ENCODE measurements around the gene UNC119. TPM values are rescaled to one million over a fixed set of nuclear protein-coding genes. Genes with fewer than 3 reads are reported as not detected.

The UNC119 gene
- total and polyA plus RNA-seq, 2 donors (not counting 1 experiment from before 2014, with no cell fraction given): 19.2 to 26.4 TPM

GRCh38 chr17:28575126-28575795 lies 22.8 kb upstream of the UNC119 start:
- Histone ChIP-seq H3K9me3 (ENCODE audit: control insufficient read depth, insufficient read depth, low read depth, low read length) (no peaks in the 10 kb centered on the region), H3K4me2 (ENCODE audit: extremely low read depth, insufficient read depth, low read length) (no peak overlapping the region), H3K27ac (ENCODE audit: insufficient read depth, low read length) (no peak overlapping the region), H4K20me1 (ENCODE audit: control insufficient read depth, extremely low read depth, insufficient read depth, low read length) (no peaks in the 10 kb centered on the region), H3K79me2 (ENCODE audit: control insufficient read depth, insufficient read depth, low read length) (peaks cover 6% of the 10 kb centered on the region), H3K4me3 (replicated peaks in 1 of 4; ENCODE audit: control extremely low read depth in 1 of 4, insufficient read depth in 1 of 4, low read depth in 3 of 4, low read length in 4 of 4) (no peak overlapping the region), H3K4me1 (ENCODE audit: control insufficient read depth, extremely low read depth, insufficient read depth, low read length) (peaks cover 4% of the 10 kb centered on the region), H3K36me3 (ENCODE audit: control insufficient read depth, insufficient read depth, low read length) (peaks cover 9% of the 10 kb centered on the region), H2AFZ (ENCODE audit: low read length) (no peak overlapping the region), H3K27me3 (ENCODE audit: control insufficient read depth, insufficient read depth, low read length) (no peaks in the 10 kb centered on the region), H3K9ac (ENCODE audit: insufficient read depth, low read length) (no peak overlapping the region)
- TF ChIP-seq EZH2 (IDR thresholded peaks at IDR 0.05; ENCODE audit: low read length, missing control alignments): no peak
- TF ChIP-seq CTCF (conservative IDR thresholded peaks at IDR 0.05 in 1 of 2, IDR thresholded peaks at IDR 0.05 in 1 of 2; ENCODE audit: low read depth in 1 of 2, low read length in 2 of 2): no peak
- no peak for DNase-seq (ENCODE audit: low read depth in 2 of 2)

GRCh38 chr17:28574526-28574925 lies 22.1 kb upstream of the UNC119 start:
- H3K4me1 ChIP-seq (ENCODE audit: control insufficient read depth, extremely low read depth, insufficient read depth, low read length): peaks cover 4% of the 10 kb centered on the region
- H3K27me3 ChIP-seq (ENCODE audit: control insufficient read depth, insufficient read depth, low read length): no peaks in the 10 kb centered on the region
- no peak for DNase-seq (ENCODE audit: low read depth in 2 of 2)
- peaks cover 10% of the 10 kb centered on the region for H3K79me2 ChIP-seq (ENCODE audit: control insufficient read depth, insufficient read depth, low read length)
- TF ChIP-seq CTCF (conservative IDR thresholded peaks at IDR 0.05 in 1 of 2, IDR thresholded peaks at IDR 0.05 in 1 of 2; ENCODE audit: low read depth in 1 of 2, low read length in 2 of 2) (no peak), EZH2 (IDR thresholded peaks at IDR 0.05; ENCODE audit: low read length, missing control alignments) (no peak)
- H3K27ac ChIP-seq (ENCODE audit: insufficient read depth, low read length): no peak overlapping the region
- no peaks in the 10 kb centered on the region for H4K20me1 ChIP-seq (ENCODE audit: control insufficient read depth, extremely low read depth, insufficient read depth, low read length)
- no peak overlapping the region for H3K4me3 ChIP-seq (replicated peaks in 1 of 4; ENCODE audit: control extremely low read depth in 1 of 4, insufficient read depth in 1 of 4, low read depth in 3 of 4, low read length in 4 of 4)
- no peak overlapping the region for H3K9ac ChIP-seq (ENCODE audit: insufficient read depth, low read length)
- no peak overlapping the region for H2AFZ ChIP-seq (ENCODE audit: low read length)
- no peak overlapping the region for H3K4me2 ChIP-seq (ENCODE audit: extremely low read depth, insufficient read depth, low read length)
- H3K9me3 ChIP-seq (ENCODE audit: control insufficient read depth, insufficient read depth, low read depth, low read length): no peaks in the 10 kb centered on the region
- H3K36me3 ChIP-seq (ENCODE audit: control insufficient read depth, insufficient read depth, low read length): peaks cover 9% of the 10 kb centered on the region

GRCh38 chr17:28573966-28574480 lies 21.6 kb upstream of the UNC119 start:
- Histone ChIP-seq H3K79me2 (ENCODE audit: control insufficient read depth, insufficient read depth, low read length) (peaks cover 12% of the 10 kb centered on the region), H3K4me2 (ENCODE audit: extremely low read depth, insufficient read depth, low read length) (no peak overlapping the region), H3K4me3 (replicated peaks in 1 of 4; ENCODE audit: control extremely low read depth in 1 of 4, insufficient read depth in 1 of 4, low read depth in 3 of 4, low read length in 4 of 4) (no peak overlapping the region), H3K9me3 (ENCODE audit: control insufficient read depth, insufficient read depth, low read depth, low read length) (no peaks in the 10 kb centered on the region), H4K20me1 (ENCODE audit: control insufficient read depth, extremely low read depth, insufficient read depth, low read length) (no peaks in the 10 kb centered on the region), H3K36me3 (ENCODE audit: control insufficient read depth, insufficient read depth, low read length) (peaks cover 7% of the 10 kb centered on the region), H3K27ac (ENCODE audit: insufficient read depth, low read length) (no peak overlapping the region), H3K27me3 (ENCODE audit: control insufficient read depth, insufficient read depth, low read length) (no peaks in the 10 kb centered on the region), H3K4me1 (ENCODE audit: control insufficient read depth, extremely low read depth, insufficient read depth, low read length) (peaks cover 4% of the 10 kb centered on the region), H3K9ac (ENCODE audit: insufficient read depth, low read length) (no peak overlapping the region), H2AFZ (ENCODE audit: low read length) (no peak overlapping the region)
- no peak for DNase-seq (ENCODE audit: low read depth in 2 of 2)
- TF ChIP-seq CTCF (conservative IDR thresholded peaks at IDR 0.05 in 1 of 2, IDR thresholded peaks at IDR 0.05 in 1 of 2; ENCODE audit: low read depth in 1 of 2, low read length in 2 of 2) (no peak), EZH2 (IDR thresholded peaks at IDR 0.05; ENCODE audit: low read length, missing control alignments) (no peak)
